Measurements from ENCODE around the gene CTXND1.

CTXND1 gene

DNA sequence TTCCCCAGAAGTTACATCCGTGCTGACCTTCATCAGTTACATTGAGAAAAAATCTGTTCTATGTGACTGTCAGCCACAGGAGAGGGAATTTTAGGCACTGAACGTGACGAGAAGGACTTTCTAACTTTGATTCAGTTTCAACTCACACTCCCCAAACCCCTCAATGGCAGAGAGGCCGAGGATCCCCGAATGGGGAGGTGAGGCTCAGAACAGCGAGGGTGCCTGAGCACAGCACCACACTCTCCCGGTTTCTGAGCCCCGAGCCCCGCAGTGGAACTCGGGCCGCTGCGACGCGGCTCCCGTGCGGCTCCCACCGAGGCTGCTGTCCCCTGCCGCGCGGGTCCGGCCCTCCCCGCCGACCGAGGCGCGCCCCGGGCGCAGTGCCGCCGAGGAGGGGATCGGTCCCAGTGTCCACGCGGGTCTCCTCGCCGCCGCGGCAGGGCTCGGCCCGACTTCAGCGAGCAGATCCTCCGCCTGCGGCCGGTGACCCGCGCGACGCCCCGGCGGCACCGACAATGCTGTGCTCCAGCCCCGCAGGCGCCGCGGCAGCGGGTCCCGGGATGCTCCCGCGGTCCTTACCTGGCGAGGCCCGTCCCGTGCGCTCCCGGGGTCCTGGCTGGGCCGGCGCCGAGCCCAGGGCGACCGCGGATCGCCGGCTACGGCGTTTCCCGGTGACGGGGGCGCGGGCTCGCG is 439 bp downstream of the CTXND1 start:
- DNase-seq, result no peak

DNA sequence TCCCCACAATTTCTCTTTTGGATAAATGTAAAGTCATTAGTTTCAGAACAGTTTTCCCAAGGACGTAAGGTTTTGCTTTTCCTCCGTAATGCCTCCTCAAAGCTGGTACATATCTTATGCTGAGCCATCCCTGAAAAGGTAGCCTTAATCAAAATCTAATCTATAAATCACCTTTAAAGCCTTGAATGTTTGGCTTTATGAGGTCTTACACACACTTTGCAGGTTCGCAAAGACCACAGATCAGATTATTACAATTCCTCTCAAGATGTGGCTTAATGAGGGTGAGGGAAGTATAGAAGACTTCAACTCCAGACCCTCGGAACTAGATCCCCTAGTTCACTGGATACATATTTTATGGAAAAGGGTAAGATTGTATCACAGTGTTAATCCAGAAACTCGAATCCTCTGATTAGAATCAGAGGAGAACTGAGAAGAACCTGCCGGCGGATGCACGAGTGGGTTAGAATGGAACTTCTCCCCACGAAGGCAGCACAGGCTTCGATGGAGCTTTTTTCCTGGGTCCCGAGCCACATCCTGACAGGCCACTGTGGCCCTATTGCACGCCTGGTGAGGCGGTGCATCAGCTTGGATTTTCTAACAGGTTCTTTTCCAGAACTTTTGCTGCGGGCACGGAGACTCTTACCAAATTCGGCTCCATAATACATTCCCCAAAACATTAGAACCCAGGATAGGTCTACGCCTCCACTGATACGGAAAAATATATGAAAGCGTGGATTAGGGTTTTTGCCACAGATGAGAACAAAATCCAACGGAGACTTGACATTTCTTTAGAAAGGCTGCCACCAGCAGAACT is 1.2 kb downstream of the CTXND1 start:
- no peak for DNase-seq

DNA sequence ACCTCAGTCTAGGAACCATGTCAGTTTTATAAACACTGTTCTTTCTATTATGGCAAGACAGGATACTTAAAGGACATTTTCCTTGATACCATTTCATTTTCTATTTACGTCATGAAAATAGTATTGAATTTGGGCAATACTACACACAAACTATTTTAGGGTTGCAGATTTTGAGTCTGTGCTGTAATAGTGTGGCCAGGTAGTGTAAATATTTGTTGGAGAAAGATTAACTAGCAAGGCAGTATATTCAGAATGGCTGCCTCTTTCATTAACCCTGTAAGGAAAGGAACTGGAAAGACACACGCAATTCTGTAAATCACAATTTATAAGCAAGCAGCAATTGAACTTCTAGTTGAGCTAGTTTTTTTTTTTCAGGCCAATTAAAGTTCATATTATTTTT is 2.0 kb downstream of the CTXND1 start:
- DNase-seq, result no peak

DNA sequence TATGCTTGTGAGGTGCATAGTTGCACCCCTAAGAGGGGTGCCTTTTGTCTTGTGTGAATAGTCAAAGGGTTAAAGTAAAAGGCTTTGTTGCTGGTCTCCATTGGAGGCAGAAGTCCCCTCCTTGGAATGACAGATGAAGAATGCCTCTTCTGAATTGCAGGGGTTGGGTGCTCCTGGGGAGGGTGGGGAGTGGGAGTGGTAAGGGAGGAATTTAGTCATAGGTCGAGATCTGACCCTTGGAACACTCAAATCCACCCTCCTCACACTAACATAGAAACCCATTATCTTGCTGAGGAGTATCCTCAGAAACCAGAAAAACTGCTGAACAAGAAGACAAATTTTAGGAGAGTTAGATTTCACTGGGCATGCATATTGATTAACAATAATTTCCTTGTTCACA is 4.7 kb downstream of the CTXND1 start:
- no peak for DNase-seq

DNA sequence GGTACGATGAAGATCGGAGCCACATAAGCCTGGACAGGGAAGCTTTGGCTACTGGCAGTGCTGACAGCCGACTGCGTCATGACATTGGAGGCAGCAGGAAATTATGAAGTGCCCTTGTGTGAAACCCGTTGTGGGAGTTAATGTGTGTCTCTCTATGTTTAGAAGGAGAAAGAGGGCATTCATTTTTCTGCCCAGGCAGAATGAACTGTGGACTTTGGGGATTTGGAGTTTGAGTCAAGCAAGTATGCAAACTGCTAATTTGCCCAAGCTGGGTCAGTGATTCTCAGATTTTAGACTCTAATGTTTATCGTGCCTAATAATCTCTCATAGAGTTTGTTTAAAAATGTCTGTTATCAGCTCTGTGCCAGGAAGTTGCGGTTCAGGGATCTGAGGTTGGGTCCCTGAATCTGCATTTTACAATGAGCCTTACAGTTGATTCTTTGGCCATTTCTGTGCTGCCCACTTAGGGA is 5.6 kb downstream of the CTXND1 start:
- DNase-seq, result no peak

DNA sequence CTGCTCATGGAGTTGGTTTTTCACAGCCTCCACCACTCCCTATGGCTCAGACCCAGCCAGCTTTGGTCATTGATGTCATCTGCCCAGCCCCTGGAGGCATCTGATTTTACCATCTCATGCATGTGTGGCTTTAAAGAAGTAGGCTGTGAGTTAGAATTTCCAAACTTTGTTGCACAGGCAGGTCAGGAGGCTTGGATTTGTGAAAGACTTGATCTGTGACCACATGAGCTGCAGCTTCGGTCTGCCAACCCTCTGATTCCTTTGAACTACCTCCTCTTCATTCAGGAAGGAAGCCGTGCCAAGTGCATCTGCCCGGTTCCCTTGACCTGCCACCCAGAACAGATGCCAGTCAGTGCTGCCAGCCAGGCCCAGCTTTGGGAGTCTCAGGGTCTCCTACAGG is 9.2 kb downstream of the CTXND1 start:
- no peak for DNase-seq

DNA sequence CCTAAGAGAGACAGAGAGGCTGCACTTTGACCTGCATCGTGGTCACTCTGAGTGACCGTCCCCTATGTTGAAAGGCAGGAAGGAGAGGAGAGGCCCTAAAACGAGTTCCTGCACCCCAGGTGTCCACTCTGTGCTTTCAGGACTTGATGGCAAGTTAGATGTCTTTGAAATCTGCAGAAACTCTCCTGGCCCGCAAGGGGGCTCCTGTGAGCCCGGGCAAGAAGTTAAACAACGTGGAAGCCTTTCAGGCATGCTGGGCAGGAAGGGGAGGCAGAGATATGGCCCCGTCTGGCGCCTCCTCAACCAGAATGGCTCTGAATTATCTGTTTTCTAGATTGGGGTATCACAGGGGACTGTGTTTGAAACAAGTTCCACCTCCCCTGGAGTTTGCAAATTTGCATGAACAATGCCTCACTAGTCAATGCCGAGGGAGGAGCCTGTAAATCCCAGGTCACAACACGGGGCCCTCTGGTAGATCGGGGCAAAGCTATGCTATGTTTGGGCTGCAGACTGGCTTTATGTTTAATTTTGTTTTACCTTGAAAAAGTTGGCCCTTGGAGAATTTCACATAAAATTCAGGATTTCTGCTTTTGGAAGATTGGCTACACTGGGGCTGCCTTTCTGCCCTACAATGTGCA is 9.8 kb downstream of the CTXND1 start:
- DNase-seq, result no peak

DNA sequence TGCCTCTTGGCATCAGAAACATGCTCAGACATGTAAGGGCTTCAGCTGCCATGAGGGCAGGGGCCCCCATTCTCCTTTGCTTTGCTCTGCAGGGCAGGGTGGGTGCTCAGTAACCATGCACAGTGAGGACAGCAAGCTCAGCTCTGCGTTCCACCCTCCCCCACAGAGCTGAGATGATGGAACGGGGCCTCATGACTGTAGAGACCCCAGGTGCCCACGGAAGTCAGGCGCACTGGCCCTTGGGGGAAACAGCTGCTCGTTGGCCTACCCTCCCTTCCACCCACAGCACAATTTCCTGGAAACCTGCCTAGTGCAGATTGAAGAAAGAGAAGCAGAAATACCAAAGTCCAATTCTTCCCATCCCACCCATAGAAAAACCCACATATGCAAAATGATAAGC is 10.5 kb downstream of the CTXND1 start:
- no peak for DNase-seq

DNA sequence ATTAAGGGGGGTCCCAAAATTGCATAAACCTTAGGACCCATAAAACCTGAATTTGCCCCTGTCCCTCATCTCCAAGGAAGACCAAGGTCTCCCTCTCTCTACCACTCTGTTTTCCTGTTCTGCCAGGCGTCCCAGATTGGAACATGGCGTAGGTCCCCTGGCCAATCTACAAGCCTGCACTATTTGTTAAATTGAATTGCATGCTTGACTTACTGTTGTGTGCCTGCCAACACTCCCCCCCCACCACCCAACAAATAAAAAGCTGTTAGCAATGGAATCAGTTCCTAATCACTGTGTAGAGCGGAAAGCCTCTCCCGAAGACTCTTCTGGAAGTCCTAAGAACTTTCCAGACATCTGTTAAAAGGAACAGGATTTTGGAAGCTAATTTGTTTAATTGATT is 11.7 kb downstream of the CTXND1 start:
- no peak for DNase-seq

DNA sequence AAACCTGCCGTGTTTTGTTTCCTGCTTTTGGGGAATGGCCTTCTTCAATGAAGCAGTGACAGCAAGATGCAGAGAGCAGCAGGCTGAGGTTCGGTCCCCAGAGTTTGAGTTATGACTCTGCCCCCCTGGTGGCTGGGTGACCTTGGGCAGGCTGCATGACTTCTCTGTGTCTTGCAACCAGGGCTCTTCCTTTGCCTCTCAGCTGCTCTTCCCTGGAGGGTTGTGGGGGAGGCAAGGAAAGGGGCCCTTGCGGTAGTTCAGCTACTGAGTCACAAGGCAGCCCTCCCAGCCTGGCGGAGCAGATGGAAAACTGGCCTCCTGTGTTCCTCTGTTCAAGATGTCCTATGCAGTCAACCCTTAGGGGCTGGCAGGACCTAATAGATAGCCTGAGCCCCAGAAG is 17.1 kb downstream of the CTXND1 start:
- DNase-seq, result no peak

DNA sequence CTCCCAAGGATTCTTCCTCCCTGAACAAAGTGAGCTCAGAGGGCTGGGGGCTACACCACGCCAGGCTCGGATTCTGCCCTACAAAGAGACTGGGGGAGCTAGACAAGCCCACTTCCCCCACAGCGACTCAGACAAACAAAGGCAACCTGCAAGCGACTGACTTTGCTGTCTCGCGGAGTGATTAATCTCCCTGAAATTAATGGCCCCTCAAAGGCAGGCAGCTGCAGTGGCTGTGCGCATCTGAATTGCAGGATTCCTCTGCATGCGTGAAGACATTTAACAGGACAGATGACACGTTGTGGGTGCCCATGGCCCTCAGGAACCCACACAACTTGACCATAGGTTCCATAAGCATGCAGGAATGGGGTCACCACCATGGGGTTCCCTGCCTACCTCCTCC is 18.4 kb downstream of the CTXND1 start:
- no peak for DNase-seq

DNA sequence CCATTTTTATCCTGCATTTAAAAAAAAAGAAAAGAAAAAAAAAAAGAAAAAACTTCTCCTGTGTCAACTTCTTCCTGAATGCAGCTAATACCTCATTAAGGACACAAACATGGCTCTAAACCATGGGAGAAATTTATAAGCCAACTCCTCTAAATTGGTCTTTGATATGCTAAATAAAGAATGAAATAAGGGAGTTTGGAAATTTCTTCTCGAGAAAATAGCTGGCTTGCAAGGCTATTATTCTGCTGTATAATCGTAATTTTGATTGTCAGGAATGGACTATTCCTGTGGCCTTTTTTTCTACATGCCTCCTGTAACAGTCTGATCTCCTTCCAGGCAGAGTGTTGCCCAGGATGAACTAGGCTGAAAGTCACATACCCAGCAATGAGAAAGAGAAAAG is 20.6 kb downstream of the CTXND1 start:
- DNase-seq, result no peak

DNA sequence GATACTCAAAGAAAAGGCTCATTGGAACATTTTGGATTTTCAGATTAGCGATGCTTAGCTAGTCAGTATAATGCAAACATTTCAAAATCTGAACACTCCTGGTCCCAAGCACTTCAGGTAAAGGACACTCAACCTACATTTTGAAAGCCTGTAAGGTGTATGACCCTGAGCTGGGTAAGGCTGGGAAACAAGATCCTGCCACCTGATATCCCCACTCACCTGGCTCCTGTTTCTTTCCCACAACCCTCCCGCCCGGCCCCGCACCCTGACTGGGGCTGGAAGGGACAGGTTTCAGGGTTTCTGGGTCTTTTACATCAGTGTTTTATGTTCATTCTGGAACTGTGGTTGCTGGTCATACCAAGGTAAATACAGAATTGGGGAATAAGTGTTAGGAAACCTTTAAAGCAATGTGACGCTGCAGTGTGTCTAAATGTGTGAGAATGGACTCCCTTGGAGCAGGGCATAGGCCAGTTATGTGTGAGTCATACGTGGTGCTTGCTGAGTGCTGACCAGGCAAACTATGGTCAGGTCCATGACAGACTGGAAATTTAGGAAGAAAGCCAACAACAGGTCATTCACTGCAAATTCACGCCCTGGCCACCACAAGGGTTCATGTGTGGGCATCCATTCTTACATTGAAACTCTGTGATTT is 22.9 kb downstream of the CTXND1 start:
- DNase-seq, result no peak

DNA sequence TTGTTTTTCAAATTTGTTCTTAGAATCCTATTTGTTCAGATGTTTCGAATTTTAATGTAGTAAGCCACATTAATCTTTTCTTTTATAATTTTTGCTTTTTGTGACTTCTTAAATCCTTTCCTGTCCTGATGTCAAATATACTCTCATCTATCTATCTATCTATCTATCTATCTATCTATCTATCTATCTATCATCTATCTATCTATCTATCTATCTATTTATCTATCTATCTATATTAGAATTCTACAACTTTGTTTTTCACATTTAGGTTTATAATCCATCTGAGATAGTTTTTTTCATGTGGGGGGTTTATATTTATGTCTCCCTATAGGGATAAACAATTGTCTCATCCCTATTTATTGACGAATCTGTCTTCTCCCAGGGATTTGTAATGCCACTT is 32.1 kb downstream of the CTXND1 start:
- DNase-seq, result no peak

DNA sequence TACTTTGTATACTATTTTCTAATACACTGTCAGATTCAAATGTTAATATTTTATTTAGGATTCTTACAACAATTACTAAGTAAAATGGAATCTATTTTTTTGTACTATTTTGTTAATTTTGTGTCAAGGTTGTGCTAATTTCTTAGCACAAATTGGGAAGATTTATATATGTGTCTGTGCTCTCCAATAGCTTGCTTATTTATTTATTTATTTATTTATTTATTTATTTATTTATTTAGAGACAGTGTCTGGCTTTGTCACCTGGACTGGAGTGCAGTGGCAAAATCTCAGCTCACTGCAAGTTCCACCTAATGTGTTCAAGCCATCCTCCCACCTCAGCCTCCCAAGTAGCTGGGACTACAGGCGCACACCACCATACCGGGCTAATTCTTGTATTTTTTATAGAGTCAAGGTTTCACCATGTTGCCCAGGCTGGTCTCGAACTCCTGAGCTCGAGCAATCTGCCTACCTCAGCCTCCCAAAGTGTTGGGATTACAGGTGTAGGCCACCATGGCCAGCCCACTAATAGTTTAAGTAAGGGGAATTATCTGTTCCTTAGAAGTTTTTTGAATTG is 34.6 kb downstream of the CTXND1 start:
- no peak for DNase-seq

DNA sequence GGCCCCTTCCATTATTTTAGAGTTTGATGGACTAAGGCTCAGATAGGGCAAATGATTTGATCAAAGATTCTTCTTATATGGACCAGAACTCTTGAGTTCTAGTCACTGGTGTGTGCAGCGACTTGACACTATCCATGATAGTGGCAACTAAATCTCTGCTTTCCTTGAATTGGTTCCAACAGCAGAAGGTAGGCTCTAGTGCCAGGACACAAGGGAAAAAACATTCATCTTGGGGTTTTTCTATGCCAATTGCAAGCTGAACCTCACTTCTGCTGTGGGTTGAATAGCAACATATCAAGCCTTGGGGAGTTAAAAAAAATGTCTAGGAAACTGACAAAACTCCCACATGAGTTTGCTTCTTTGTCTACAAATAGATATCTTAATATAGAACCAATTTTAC is 35.1 kb downstream of the CTXND1 start:
- no peak for DNase-seq

DNA sequence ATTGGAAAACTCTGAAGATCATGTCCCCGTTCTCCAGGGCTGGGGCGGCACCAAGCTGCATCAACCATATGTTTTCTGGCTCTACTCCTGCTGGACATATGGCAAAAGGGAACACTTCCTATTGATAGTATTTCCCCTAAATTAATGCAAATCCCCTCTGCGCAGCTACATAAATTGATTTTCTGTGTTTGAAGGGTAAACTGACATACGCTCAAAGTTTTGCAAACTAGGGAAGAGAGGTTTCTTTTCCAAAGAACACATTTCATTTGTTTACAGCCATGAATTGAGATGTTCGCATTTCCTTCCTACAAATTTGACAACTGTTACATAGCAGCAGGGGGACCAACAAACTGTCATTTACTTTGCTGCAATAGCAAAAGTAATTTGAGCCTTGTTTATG is 35.9 kb downstream of the CTXND1 start:
- DNase-seq, result no peak

DNA sequence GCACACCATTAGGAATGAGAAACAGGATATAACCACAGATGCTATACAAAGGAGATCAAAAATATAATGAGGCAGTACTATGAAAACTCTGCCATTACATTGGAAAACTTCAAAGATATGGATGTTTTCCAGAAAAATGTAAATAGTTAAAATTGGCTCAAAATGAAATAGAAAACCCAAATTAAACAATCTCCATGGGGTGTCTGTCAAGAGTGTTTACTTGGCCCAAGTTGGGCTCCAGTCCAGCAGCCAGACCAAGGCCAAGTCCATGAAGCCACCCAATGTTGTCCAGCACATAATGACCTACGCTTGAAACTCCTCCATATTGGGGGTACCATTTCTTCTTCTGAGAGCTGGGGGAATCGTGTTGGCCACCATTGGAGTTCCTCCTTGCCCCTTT is 37.1 kb downstream of the CTXND1 start:
- no peak for DNase-seq

DNA sequence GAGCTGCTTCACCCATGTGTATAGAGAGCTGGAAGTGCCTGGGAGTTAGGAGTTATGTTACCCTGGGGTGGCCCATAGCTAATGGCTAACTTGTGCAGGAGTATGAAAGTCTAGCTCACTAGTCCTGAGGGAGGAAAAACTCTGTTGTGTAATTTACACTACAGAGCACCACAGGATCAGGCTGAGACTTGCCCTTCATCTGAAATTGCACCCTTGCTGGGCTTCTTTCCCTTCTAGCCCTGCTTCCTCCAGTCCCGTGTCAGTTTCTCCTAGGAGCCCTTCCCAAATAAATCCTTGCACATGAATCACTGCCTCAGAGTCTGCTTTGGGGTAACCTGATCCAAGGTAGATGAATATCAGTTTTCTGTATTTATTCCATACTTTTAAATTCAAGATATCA is 40.0 kb downstream of the CTXND1 start:
- no peak for DNase-seq

DNA sequence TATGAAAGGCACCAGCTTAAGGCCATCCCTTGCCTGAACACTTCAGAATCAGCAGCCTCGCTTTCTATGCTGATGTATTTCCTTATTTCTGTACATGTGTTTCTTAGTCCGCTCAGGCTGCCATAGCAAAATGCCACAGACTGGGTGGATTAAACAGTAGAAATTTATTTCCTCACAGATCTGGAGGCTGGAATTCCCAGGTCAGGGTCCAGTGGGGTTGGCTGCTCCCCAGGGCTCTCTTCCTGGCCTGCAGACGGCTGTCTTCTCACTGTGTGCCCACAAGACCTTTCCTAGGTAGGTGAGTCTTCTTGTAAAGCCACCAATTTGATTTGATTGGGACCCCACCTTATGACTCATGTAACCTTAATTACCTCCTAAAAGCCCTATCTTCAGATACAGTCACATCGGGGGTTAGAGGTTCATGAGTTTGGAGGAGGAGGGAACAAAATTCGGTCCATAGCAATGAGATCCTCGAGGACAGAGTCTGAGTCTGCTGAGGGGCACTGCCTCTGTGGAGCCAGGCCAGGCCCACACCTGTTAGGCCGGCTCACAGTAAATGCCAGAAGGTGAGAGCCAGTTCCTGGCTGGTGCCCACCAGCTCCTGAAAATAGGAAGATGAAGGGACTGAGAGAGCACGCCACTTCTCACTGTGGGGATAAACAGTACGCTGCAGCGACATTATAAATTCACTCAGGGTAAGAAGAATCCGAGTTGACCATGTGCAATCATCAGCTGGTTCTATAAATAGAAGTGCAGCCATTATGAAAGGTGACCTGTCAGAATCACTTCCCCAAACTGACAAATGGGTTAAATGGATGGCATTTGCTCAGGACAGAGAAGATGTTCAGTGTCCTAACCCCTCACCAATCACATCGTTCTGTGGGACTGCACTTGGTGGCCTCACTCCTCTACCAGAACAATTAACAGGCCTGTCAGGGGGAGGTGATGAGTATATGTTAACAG is 41.1 kb downstream of the CTXND1 start:
- no peak for DNase-seq

DNA sequence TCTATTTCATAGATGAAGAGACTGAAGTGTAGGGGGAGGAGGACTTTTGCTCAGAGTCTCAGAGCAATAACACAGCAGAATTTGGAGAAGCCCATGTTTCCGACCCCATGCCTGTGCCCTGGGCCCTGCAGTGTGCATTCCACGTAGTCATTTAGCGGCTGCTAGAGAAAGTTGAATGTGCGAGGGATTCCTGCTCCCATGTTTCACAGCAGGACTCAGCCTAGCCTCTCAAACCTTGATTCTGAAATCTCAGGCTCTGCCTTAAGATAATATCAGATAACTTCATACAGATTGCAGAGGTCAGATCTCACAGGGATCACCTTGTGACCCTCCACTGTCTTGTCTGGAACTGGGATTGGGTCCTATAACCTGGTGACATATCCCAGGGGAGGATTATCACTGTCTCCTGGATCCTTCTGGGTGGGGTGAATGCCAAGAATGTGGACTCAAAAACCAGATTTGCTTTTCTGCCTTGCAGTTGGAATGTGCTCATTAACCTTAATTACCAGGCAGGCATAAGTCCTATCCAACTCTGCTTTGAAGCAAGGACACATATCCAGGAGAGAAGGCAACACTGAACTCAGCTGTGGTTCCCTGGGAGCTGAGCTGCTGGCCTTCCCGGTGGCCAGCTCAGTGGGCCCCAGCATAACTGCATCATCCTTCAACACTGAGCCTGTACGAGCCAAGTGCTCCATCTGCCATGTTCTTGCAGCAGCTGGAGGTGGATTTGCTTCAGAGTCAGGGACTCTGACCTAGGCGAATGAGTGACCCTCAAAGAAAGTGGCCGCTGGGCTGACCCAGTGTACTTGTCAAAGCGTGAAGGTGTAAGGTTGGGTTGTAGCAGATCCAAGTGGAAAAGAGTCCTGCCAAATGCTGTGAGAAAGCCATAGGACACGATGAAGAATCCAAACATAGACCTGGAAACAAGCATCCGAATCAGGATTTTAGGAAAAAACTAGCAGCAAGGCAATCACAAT is 43.0 kb downstream of the CTXND1 start:
- no peak for DNase-seq
